HepG2 (cell line): Measurements from ENCODE around the gene PRKAG1. TPM values are rescaled to one million over a fixed set of nuclear protein-coding genes. Genes with fewer than 3 reads are reported as not detected.

Experiments used
- ATAC-seq: fragments of 200-7000 bp; cut with Tn5 transposase; 3 replicates; pipeline ENCODE4 v1.9.1; 2020; ENCODE audit warnings: mild to moderate bottlenecking, moderate library complexity
- BruUV-seq: library from RNA; stranded (reverse); fragments of 400-500 nt; replicated peaks from 2 replicates; lab custom pipeline; 2021; lab: Mats Ljungman, UMichigan
- CTCF ChIA-PET: fragments of 300-600 bp; formaldehyde crosslinking; extraction: SDS; loops from one replicate; lab custom pipeline; 2021; ENCODE audit warnings: low total read pairs, inconsistent platforms, low intra/inter-chr PET ratio; lab: Yijun Ruan, JAX
- POLR2A ChIA-PET: fragments of 350-600 bp; sonication (Branson Sonifier 250); formaldehyde crosslinking; loops from one replicate; lab custom pipeline; 2020; ENCODE audit warnings: antibody characterized with exemption, inconsistent platforms; lab: Yijun Ruan, JAX
- DNase-seq: peaks from one replicate; pipeline ENCODE4 v3.0.0-alpha.2; 2015; ENCODE audit warnings: low spot score
- FAIRE-seq: peaks from 3 replicates; lab custom pipeline; 2011; peaks lifted over from hg19 to GRCh38; lab: Jason Lieb, UNC
- H2AFZ ChIP-seq: one replicate; pipeline ENCODE4 v1.6.1; 2011; ENCODE audit warnings: low read length, inconsistent platforms
- H3K27ac ChIP-seq: fragments of 300-600 bp; 3 replicates; pipeline ENCODE4 v1.8.0; 2011; ENCODE audit warnings: mixed run types, mild to moderate bottlenecking, mixed read lengths, low read length, inconsistent platforms; ENCODE audit not compliant: insufficient read depth; ENCODE audit errors: extremely low read length
- H3K27me3 ChIP-seq, 2 experiments: fragments of 200-600 bp in 1 of 2; 2 replicates in 1 of 2; 3 replicates in 1 of 2; pipeline versions ENCODE4 v1.6.0 to v1.8.0; 2011; ENCODE audit warnings: low read length in 2 of 2, mild to moderate bottlenecking in 2 of 2, moderate library complexity in 2 of 2, inconsistent platforms in 1 of 2; ENCODE audit not compliant: insufficient read depth in 2 of 2, control insufficient read depth in 1 of 2
- H3K36me3 ChIP-seq, 2 experiments: fragments of 200-600 bp in 1 of 2; replicated peaks in 1 of 2; 2 replicates in 1 of 2; 3 replicates in 1 of 2; pipeline versions ENCODE4 v1.5.1 to v1.8.0; 2011; ENCODE audit warnings: low read length in 2 of 2, inconsistent platforms in 1 of 2; ENCODE audit not compliant: insufficient read depth in 2 of 2, control insufficient read depth in 1 of 2
- H3K4me1 ChIP-seq: 2 replicates; pipeline ENCODE4 v1.5.1; 2012; ENCODE audit warnings: low read length, inconsistent platforms; ENCODE audit not compliant: insufficient read depth
- H3K4me2 ChIP-seq: 2 replicates; pipeline ENCODE4 v1.6.0; 2011; ENCODE audit warnings: low read depth, low read length, inconsistent platforms
- H3K4me3 ChIP-seq, 3 experiments: fragments of 200-600 bp in 1 of 3; sonication (generic), shearing (Covaris generic) in 1 of 3; replicated peaks in 1 of 3; 2 replicates each; pipeline ENCODE4 v1.5.1; 2011 to 2016; ENCODE audit warnings: low read length in 3 of 3, inconsistent platforms in 2 of 3, low read depth in 2 of 3, mild to moderate bottlenecking in 2 of 3, control low read depth in 1 of 3, mixed read lengths in 1 of 3; ENCODE audit not compliant: insufficient read depth in 1 of 3
- H3K79me2 ChIP-seq: one replicate; pipeline ENCODE4 v1.6.1; 2011; ENCODE audit warnings: low read length, inconsistent platforms; ENCODE audit not compliant: insufficient read depth
- H3K9ac ChIP-seq: 2 replicates; pipeline ENCODE4 v1.6.0; 2011; ENCODE audit warnings: mild to moderate bottlenecking, low read depth, low read length, inconsistent platforms; ENCODE audit not compliant: insufficient read depth
- H3K9me3 ChIP-seq: 2 replicates; pipeline ENCODE4 v1.5.1; 2012; ENCODE audit warnings: mild to moderate bottlenecking, low read length
- H4K20me1 ChIP-seq: 2 replicates; pipeline ENCODE4 v1.6.0; 2011; ENCODE audit warnings: inconsistent platforms, mild to moderate bottlenecking, low read length, moderate library complexity; ENCODE audit not compliant: insufficient read depth
- AGO1 ChIP-seq: fragments of 200-400 bp; formaldehyde crosslinking; IDR thresholded peaks from 2 replicates; pipeline ENCODE4 v1.6.1; 2017; ENCODE audit warnings: mild to moderate bottlenecking, low read depth, low read length, moderate library complexity; ENCODE audit not compliant: poor library complexity, severe bottlenecking
- AGO2 ChIP-seq: fragments of 200-400 bp; formaldehyde crosslinking; optimal IDR thresholded peaks from 2 replicates; pipeline ENCODE3; 2017; ENCODE audit warnings: mild to moderate bottlenecking, low read depth, low read length, moderate library complexity
- ARNTL ChIP-seq: sonication (generic); formaldehyde crosslinking; IDR thresholded peaks from 2 replicates; pipeline ENCODE4 v1.4.0; 2020; ENCODE audit warnings: mild to moderate bottlenecking, missing genetic modification reagents
- DR1 ChIP-seq: sonication (generic); formaldehyde crosslinking; IDR thresholded peaks from 2 replicates; pipeline ENCODE4 v1.8.0; 2021; ENCODE audit warnings: mild to moderate bottlenecking, missing genetic modification reagents, inconsistent platforms
- ELF4 ChIP-seq: sonication (generic); formaldehyde crosslinking; IDR thresholded peaks from 2 replicates; pipeline ENCODE4 v1.5.0; 2020; ENCODE audit warnings: missing genetic modification reagents, mild to moderate bottlenecking, moderate library complexity, borderline replicate concordance
- KDM2A ChIP-seq: sonication (generic); formaldehyde crosslinking; IDR thresholded peaks from 2 replicates; pipeline ENCODE4 v1.4.0; 2020; ENCODE audit warnings: low read depth, missing genetic modification reagents, borderline replicate concordance
- KDM5B ChIP-seq: sonication (generic); formaldehyde crosslinking; IDR thresholded peaks from 2 replicates; pipeline ENCODE4 v1.4.0; 2020; ENCODE audit warnings: missing genetic modification reagents, mild to moderate bottlenecking, borderline replicate concordance
- PATZ1 ChIP-seq: sonication (generic); formaldehyde crosslinking; IDR thresholded peaks from 2 replicates; pipeline ENCODE4 v1.4.0; 2020; ENCODE audit warnings: missing genetic modification reagents
- SIN3A ChIP-seq: IDR thresholded peaks from 2 replicates; pipeline ENCODE4 v1.6.1; 2011; ENCODE audit warnings: low read depth, mild to moderate bottlenecking, control low read depth, low read length, borderline replicate concordance
- ZBED4 ChIP-seq: sonication (generic); formaldehyde crosslinking; IDR thresholded peaks from 2 replicates; pipeline ENCODE4 v1.4.0; 2020; ENCODE audit warnings: missing genetic modification reagents, borderline replicate concordance
- ZBTB14 ChIP-seq: sonication (generic); formaldehyde crosslinking; IDR thresholded peaks from 2 replicates; pipeline ENCODE4 v1.4.0; 2020; ENCODE audit warnings: missing genetic modification reagents
- ZNF446 ChIP-seq: sonication (generic); formaldehyde crosslinking; IDR thresholded peaks from 2 replicates; pipeline ENCODE4 v1.5.0; 2020; ENCODE audit warnings: mild to moderate bottlenecking, missing genetic modification reagents
- ZNF652 ChIP-seq: IDR thresholded peaks from 2 replicates; pipeline ENCODE4 v1.6.1; 2016; ENCODE audit warnings: low read depth, borderline replicate concordance
- ZNF777 ChIP-seq: sonication (generic); formaldehyde crosslinking; IDR thresholded peaks from 2 replicates; pipeline ENCODE4 v1.4.0; 2020; ENCODE audit warnings: missing genetic modification reagents
- WGBS: methylation state at CpG from one replicate; pipeline ENCODE4 v1.1.6; 2017; ENCODE audit warnings: low lambda C conversion rate; 5-methylcytosine and 5-hydroxymethylcytosine counted together
- in situ Hi-C: cut with HindIII; loops from 2 replicates; pipeline ENCODE4 v1.10.0; 2017; ENCODE audit warnings: low pct_unique_long_range_greater_than_20kb; ENCODE audit not compliant: extremely low pct_ligation_motif_present
- intact Hi-C: fragments of 100-400 bp; cut with micrococcal nuclease; formaldehyde crosslinking; loops from one replicate; pipeline ENCODE4 v1.10.0; 2022; ENCODE audit not compliant: unreplicated experiment
- polyA plus RNA-seq, 8 experiments: library from polyadenylated mRNA; depleted of rRNA in 3 of 8; stranded (reverse) in 7 of 8; unstranded in 1 of 8; fragments of >200 nt; fragmentation: Illumina TruSeq in 4 of 8; extraction: Trizol in 4 of 8; gene quantifications; 2 replicates each; pipeline versions ENCODE4 v1.2.1 to v1.2.3, GENCODE V29; 2011 to 2016; ENCODE audit warnings: low read depth in 4 of 8, missing spikeins in 1 of 8, mixed read lengths in 1 of 8; ENCODE audit not compliant: insufficient read depth in 1 of 8
- total RNA-seq, 5 experiments: library from RNA; depleted of rRNA; stranded (reverse); fragments of >200 nt; fragmentation: Illumina TruSeq; extraction: Trizol; gene quantifications; 2 replicates each; pipeline ENCODE4 v1.2.3, GENCODE V29; 2016; ENCODE audit warnings: low read depth in 1 of 5

PRKAG1 gene
- total and polyA plus RNA-seq, 2 of the 13 experiments (the other 11 are each of a cell fraction or from before 2014, with no cell fraction given) = 26.1 to 32.8 TPM

- FAIRE-seq (no peak), DNase-seq (no peak), ATAC-seq (peak; percentile 9)
- Histone ChIP-seq H3K4me3 (peak overlapping the region; percentile 95 to 100 (median 98)), H3K4me1 (peaks cover 60% of the 10 kb centered on the region), H3K9me3 (no peaks in the 10 kb centered on the region), H3K27ac (peak overlapping the region; percentile 94), H4K20me1 (peaks cover 49% of the 10 kb centered on the region), H3K9ac (peak overlapping the region; percentile 98), H3K36me3 (peaks cover 6 to 13% of the 10 kb centered on the region in 2 experiments), H3K27me3 (no peaks in the 10 kb centered on the region; a peak in 1 of 5 replicates), H3K4me2 (peak overlapping the region; percentile 98), H2AFZ (no peak overlapping the region), H3K79me2 (peaks cover 60% of the 10 kb centered on the region)
- in situ Hi-C loops = no loop called here
- POLR2A ChIA-PET = interaction anchor here (0.7 to 2.0 kb wide), 2 partner anchors 10 to 50 kb away, joined by 3 to 10 read pairs; partner anchors contain the start of gene RHEBL1
- no TSS peak for BruUV-seq
- CTCF ChIA-PET = no interaction called here
- 0% methylated on average over 13 of the region's 70 CpGs for WGBS
- intact Hi-C loops = loop anchor here (5.0 kb wide), 1 partner anchor 47 kb away; no protein-coding TSS in a partner anchor
- TF ChIP-seq PATZ1 (peak; percentile 76), ELF4 (CRISPR knock-in tag) (0 out of 2 replicates have a peak, but pooled peaks have one; percentile 3), DR1 (CRISPR knock-in tag) (no peak), ZNF446 (CRISPR knock-in tag) (0 out of 2 replicates have a peak, but pooled peaks have one; percentile 40), ZNF777 (CRISPR knock-in tag) (peak; percentile 79), ZNF652 (CRISPR knock-in tag) (no peak), ARNTL (CRISPR knock-in tag) (no peak), AGO2 (peak; percentile 7), ZBED4 (CRISPR knock-in tag) (0 out of 2 replicates have a peak, but pooled peaks have one; percentile 37), SIN3A (peak; percentile 41; the same call in 1 of the 2 replicates), AGO1 (peak; percentile 14), KDM5B (CRISPR knock-in tag) (0 out of 2 replicates have a peak, but pooled peaks have one; percentile 14), KDM2A (CRISPR knock-in tag) (peak; percentile 30; the same call in 1 of the 2 replicates), ZBTB14 (CRISPR knock-in tag) (0 out of 2 replicates have a peak, but pooled peaks have one; percentile 26)
Measured at GRCh38 chr12:49059299-49060171, 41.0 kb upstream of the PRKAG1 start.
